ENCODE measurements around the gene OR1N1.

OR1N1 gene, protein sequence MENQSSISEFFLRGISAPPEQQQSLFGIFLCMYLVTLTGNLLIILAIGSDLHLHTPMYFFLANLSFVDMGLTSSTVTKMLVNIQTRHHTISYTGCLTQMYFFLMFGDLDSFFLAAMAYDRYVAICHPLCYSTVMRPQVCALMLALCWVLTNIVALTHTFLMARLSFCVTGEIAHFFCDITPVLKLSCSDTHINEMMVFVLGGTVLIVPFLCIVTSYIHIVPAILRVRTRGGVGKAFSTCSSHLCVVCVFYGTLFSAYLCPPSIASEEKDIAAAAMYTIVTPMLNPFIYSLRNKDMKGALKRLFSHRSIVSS

DNA sequence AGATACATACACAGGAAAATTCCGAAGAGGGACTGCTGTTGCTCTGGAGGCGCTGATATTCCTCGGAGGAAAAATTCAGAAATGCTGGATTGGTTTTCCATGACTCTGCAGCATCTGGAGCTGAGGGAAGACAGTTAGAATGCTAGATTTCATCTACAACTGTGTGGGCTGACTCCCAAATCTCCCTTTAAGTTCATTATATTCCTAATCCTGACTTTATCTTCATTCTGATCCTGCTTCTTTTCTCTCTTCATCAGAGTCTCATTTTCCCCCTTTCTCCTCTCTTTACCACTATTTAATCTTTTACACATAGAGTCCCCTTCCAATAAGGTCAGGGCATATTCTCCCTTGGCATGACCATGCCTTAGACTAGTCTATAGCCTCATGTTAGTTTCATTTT, at the start of gene OR1N1:
Gene OR1N1 (minus strand): TSS at position 101 of the 400 bp plus-strand sequence. CDS start 0 bp downstream, at position 101.
- Histone ChIP-seq H3K4me1 (ENCODE audit: control insufficient read depth, insufficient read depth, low read length) (no peaks in the 10 kb centered on the region), H3K9me3 (ENCODE audit: control insufficient read depth, insufficient read depth, low read depth, low read length) (no peaks in the 10 kb centered on the region), H3K36me3 (ENCODE audit: control insufficient read depth in 2 of 2, insufficient read depth in 1 of 2, low read length in 2 of 2) (no peaks in the 10 kb centered on the region), H3K27ac (ENCODE audit: extremely low read depth, low read depth, low read length) (no peak within 1 kb of the TSS), H3K4me3 (ENCODE audit: low read depth, low read length) (no peak within 1 kb of the TSS)
- POLR2A ChIA-PET, result no interaction called here
- no peak for TF ChIP-seq YY2 (tag by site-specific recombination; IDR thresholded peaks at IDR 0.05)
- TF ChIP-seq ZNF211 (tag by site-specific recombination; IDR thresholded peaks at IDR 0.05; ENCODE audit: low read depth), result no peak
- TF ChIP-seq BCL11B (tag by site-specific recombination; IDR thresholded peaks at IDR 0.05; ENCODE audit: low read depth), result no peak
- TF ChIP-seq ZNF302 (tag by site-specific recombination; IDR thresholded peaks at IDR 0.05; ENCODE audit: low read depth), result no peak
- TF ChIP-seq ZNF157 (tag by site-specific recombination; IDR thresholded peaks at IDR 0.05), result no peak
- TF ChIP-seq ZNF433 (tag by site-specific recombination; IDR thresholded peaks at IDR 0.05; ENCODE audit: low read depth), result no peak
- no peak for TF ChIP-seq KLF9 (tag by site-specific recombination; IDR thresholded peaks at IDR 0.05; ENCODE audit: low read depth)
- TF ChIP-seq ZNF768 (tag by site-specific recombination; IDR thresholded peaks at IDR 0.05), result no peak
- TF ChIP-seq ZNF521 (tag by site-specific recombination; IDR thresholded peaks at IDR 0.05), result no peak
- no peak for TF ChIP-seq ZNF175 (tag by site-specific recombination; IDR thresholded peaks at IDR 0.05)
- TF ChIP-seq SCRT1 (tag by site-specific recombination; IDR thresholded peaks at IDR 0.05; ENCODE audit: borderline replicate concordance), result no peak
- TF ChIP-seq, protein P1, sequence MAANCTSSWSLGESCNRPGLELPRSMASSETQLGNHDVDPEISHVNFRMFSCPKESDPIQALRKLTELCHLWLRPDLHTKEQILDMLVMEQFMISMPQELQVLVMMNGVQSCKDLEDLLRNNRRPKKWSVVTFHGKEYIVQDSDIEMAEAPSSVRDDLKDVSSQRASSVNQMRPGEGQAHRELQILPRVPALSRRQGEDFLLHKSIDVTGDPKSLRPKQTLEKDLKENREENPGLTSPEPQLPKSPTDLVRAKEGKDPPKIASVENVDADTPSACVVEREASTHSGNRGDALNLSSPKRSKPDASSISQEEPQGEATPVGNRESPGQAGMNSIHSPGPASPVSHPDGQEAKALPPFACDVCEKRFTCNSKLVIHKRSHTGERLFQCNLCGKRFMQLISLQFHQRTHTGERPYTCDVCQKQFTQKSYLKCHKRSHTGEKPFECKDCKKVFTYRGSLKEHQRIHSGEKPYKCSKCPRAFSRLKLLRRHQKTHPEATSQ (tag by site-specific recombination; IDR thresholded peaks at IDR 0.05), result no peak
- TF ChIP-seq KLF8 (tag by site-specific recombination; IDR thresholded peaks at IDR 0.05), result no peak
- TF ChIP-seq, protein P2, sequence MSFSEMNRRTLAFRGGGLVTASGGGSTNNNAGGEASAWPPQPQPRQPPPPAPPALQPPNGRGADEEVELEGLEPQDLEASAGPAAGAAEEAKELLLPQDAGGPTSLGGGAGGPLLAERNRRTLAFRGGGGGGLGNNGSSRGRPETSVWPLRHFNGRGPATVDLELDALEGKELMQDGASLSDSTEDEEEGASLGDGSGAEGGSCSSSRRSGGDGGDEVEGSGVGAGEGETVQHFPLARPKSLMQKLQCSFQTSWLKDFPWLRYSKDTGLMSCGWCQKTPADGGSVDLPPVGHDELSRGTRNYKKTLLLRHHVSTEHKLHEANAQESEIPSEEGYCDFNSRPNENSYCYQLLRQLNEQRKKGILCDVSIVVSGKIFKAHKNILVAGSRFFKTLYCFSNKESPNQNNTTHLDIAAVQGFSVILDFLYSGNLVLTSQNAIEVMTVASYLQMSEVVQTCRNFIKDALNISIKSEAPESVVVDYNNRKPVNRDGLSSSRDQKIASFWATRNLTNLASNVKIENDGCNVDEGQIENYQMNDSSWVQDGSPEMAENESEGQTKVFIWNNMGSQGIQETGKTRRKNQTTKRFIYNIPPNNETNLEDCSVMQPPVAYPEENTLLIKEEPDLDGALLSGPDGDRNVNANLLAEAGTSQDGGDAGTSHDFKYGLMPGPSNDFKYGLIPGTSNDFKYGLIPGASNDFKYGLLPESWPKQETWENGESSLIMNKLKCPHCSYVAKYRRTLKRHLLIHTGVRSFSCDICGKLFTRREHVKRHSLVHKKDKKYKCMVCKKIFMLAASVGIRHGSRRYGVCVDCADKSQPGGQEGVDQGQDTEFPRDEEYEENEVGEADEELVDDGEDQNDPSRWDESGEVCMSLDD (tag by site-specific recombination; IDR thresholded peaks at IDR 0.05), result no peak
- no peak for TF ChIP-seq ZNF274 (IDR thresholded peaks at IDR 0.05; ENCODE audit: low read length)
- no peak for TF ChIP-seq ZNF274 (tag by site-specific recombination; IDR thresholded peaks at IDR 0.05; ENCODE audit: borderline replicate concordance)
- CTCF ChIA-PET, result no interaction called here

DNA sequence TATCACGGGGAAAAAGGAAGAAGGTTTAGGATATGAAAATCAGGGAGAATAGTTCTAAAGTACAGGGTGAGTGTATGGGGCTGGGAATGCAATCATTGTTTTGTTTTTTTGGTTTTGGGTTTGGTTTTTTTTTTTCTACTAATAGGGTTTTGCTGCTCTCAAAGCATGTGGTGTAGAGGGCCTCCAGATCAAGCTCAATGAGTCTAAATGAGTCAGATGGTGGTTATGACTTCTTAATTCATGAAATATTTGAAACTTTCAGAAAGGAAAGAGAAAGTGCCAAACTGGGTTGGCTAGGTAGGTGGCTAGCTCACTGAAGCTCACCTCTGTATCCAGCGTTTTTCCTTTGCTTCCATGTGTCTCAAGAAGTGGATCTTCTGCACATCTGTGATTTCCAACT, 45.4 kb upstream of the OR1N1 start:
- no peaks in the 10 kb centered on the region for H3K9me3 ChIP-seq (ENCODE audit: control insufficient read depth, insufficient read depth, low read depth, low read length)
- no peak overlapping the region for H3K4me3 ChIP-seq (ENCODE audit: low read depth, low read length)
- H3K27ac ChIP-seq (ENCODE audit: extremely low read depth, low read depth, low read length), result no peak overlapping the region
- H3K4me1 ChIP-seq (ENCODE audit: control insufficient read depth, insufficient read depth, low read length), result no peaks in the 10 kb centered on the region
- POLR2A ChIA-PET, result no interaction called here
- TF ChIP-seq ZNF350 (tag by site-specific recombination; IDR thresholded peaks at IDR 0.05), result no peak
- H3K36me3 ChIP-seq (ENCODE audit: control insufficient read depth in 2 of 2, insufficient read depth in 1 of 2, low read length in 2 of 2), result no peaks in the 10 kb centered on the region
- CTCF ChIA-PET, result no interaction called here

DNA sequence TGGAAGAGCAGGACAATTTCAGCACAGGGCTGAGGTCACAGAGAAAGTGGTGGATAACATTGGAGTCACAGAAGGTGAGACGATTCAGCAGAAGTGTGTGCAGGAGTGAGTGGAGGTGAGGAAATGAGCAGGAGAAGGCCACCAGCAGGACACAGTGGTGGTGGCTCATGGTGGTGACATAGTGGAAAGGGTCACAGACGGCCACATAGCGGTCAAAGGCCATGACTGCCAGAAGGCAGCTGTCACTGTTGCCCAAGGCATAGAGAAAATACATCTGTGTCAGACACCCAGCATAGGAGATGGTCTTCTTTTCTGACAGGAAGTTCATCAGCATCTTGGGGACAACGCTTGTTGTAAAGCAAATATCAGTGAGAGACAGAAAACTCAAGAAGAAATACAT, 40.8 kb upstream of the OR1N1 start:
- CTCF ChIA-PET, result no interaction called here
- TF ChIP-seq, protein P2 (tag by site-specific recombination; IDR thresholded peaks at IDR 0.05), result no peak
- TF ChIP-seq SETDB1 (IDR thresholded peaks at IDR 0.05; ENCODE audit: insufficient read length, low read length) (no peak), ZNF670 (tag by site-specific recombination; IDR thresholded peaks at IDR 0.05; ENCODE audit: low read depth) (no peak), ZNF561 (tag by site-specific recombination; IDR thresholded peaks at IDR 0.05; ENCODE audit: borderline replicate concordance) (no peak), SP3 (tag by site-specific recombination; IDR thresholded peaks at IDR 0.05) (no peak), ZNF202 (tag by site-specific recombination; IDR thresholded peaks at IDR 0.05; ENCODE audit: borderline replicate concordance) (no peak), ZNF830 (tag by site-specific recombination; IDR thresholded peaks at IDR 0.05; ENCODE audit: low read depth) (no peak)
- TF ChIP-seq, protein P3, sequence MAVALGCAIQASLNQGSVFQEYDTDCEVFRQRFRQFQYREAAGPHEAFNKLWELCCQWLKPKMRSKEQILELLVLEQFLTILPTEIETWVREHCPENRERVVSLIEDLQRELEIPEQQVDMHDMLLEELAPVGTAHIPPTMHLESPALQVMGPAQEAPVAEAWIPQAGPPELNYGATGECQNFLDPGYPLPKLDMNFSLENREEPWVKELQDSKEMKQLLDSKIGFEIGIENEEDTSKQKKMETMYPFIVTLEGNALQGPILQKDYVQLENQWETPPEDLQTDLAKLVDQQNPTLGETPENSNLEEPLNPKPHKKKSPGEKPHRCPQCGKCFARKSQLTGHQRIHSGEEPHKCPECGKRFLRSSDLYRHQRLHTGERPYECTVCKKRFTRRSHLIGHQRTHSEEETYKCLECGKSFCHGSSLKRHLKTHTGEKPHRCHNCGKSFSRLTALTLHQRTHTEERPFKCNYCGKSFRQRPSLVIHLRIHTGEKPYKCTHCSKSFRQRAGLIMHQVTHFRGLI (tag by site-specific recombination; IDR thresholded peaks at IDR 0.05), result no peak

More for the DNA sequence above, 40.8 kb upstream of the OR1N1 start:
- Histone ChIP-seq H3K4me1 (ENCODE audit: control insufficient read depth, insufficient read depth, low read length) (no peaks in the 10 kb centered on the region), H3K27ac (ENCODE audit: extremely low read depth, low read depth, low read length) (no peak overlapping the region), H3K9me3 (ENCODE audit: control insufficient read depth, insufficient read depth, low read depth, low read length) (no peaks in the 10 kb centered on the region), H3K4me3 (ENCODE audit: low read depth, low read length) (no peak overlapping the region), H3K36me3 (ENCODE audit: control insufficient read depth in 2 of 2, insufficient read depth in 1 of 2, low read length in 2 of 2) (no peaks in the 10 kb centered on the region)
- POLR2A ChIA-PET, result no interaction called here

Measured in HEK293 (cell line).